ENCODE data around the gene PRKCSH.
"Not testable (repeated sequence)": the region's sequence is repeated elsewhere in the genome, so short reads cannot be mapped to it uniquely, and the experiment has no call there.

The PRKCSH gene

GRCh38 chr19:11451327-11451870 lies 16.0 kb downstream of the PRKCSH start:
- no peak for DNase-seq

GRCh38 chr19:11451871-11452619 lies 16.6 kb downstream of the PRKCSH start:
- DNase-seq: no peak

- DNase-seq: no peak
These were observed 17.3 kb downstream of the PRKCSH start for GRCh38 chr19:11452620-11453310.

- DNase-seq: no peak
These were observed 18.3 kb downstream of the PRKCSH start for GRCh38 chr19:11453468-11454341.

GRCh38 chr19:11455233-11455554 lies 19.8 kb downstream of the PRKCSH start:
- not testable (repeated sequence) for DNase-seq

- DNase-seq: no peak
These were observed 21.2 kb downstream of the PRKCSH start for GRCh38 chr19:11456659-11457058.

- no peak for DNase-seq
These were observed 21.7 kb downstream of the PRKCSH start for GRCh38 chr19:11457115-11457514.

- DNase-seq: no peak
These were observed 22.4 kb downstream of the PRKCSH start for GRCh38 chr19:11457831-11458230.

GRCh38 chr19:11458236-11458900 lies 22.9 kb downstream of the PRKCSH start:
- DNase-seq: no peak

- not testable (repeated sequence) for DNase-seq
These were observed 23.5 kb downstream of the PRKCSH start for GRCh38 chr19:11458912-11459311.

- no peak for DNase-seq
These were observed 24.8 kb downstream of the PRKCSH start for GRCh38 chr19:11460207-11460606.

- no peak for DNase-seq
These were observed 26.0 kb downstream of the PRKCSH start for GRCh38 chr19:11461453-11461852.

- no peak for DNase-seq
These were observed 28.0 kb downstream of the PRKCSH start for GRCh38 chr19:11463391-11463790.

- no peak for DNase-seq
These were observed 29.2 kb downstream of the PRKCSH start for GRCh38 chr19:11464333-11465265.

GRCh38 chr19:11465600-11465999 lies 30.2 kb downstream of the PRKCSH start:
- no peak for DNase-seq

- not testable (repeated sequence) for DNase-seq
These were observed 32.9 kb downstream of the PRKCSH start for GRCh38 chr19:11468266-11468845.

GRCh38 chr19:11473725-11474124 lies 38.3 kb downstream of the PRKCSH start:
- DNase-seq: no peak

- not testable (repeated sequence) for DNase-seq
These were observed 39.9 kb downstream of the PRKCSH start for GRCh38 chr19:11475343-11475742.

- no peak for DNase-seq
These were observed 40.4 kb downstream of the PRKCSH start for GRCh38 chr19:11475861-11476260.

GRCh38 chr19:11478167-11479089 lies 43.0 kb downstream of the PRKCSH start:
- no peak for DNase-seq
